ENCODE results near the gene C1orf210.

GRCh38 chr1:43296207-43296606 lies 10.8 kb upstream of the C1orf210 start:
- TF ChIP-seq MAX (IDR thresholded peaks at IDR 0.05): no peak
- TF ChIP-seq CTCF (IDR thresholded peaks at IDR 0.05 in 2 of 3, conservative IDR thresholded peaks at IDR 0.05 in 1 of 3; ENCODE audit: borderline replicate concordance in 1 of 3, insufficient read depth in 1 of 3, low read depth in 2 of 3, low read length in 2 of 3): no peak
- TF ChIP-seq POLR2A (IDR thresholded peaks at IDR 0.05; ENCODE audit: borderline replicate concordance, extremely low read depth, insufficient read depth, insufficient read length): no peak
- TF ChIP-seq POLR2AphosphoS5 (IDR thresholded peaks at IDR 0.05; ENCODE audit: low read depth, low read length): no peak
- no peak for TF ChIP-seq SIN3A (IDR thresholded peaks at IDR 0.05; ENCODE audit: low read depth)
- TF ChIP-seq EZH2 (IDR thresholded peaks at IDR 0.05): no peak
- TF ChIP-seq RAD21 (IDR thresholded peaks at IDR 0.05; ENCODE audit: low read depth): no peak
- no peak for TF ChIP-seq CEBPB (IDR thresholded peaks at IDR 0.05; ENCODE audit: low read depth)
- no peak for TF ChIP-seq SP1 (IDR thresholded peaks at IDR 0.05; ENCODE audit: low read depth)
- TF ChIP-seq TCF7L2 (IDR thresholded peaks at IDR 0.05; ENCODE audit: borderline replicate concordance, extremely low read depth, insufficient read depth, insufficient read length): no peak
